NCI-H510A treated with DMSO at 0.1 percent for 48 hours (cell line): Measurements from ENCODE around the gene GP9.

Experiments
- DNase-seq: peaks from one replicate; lab custom pipeline; 2025; lab: John Stamatoyannopoulos, UW

The GP9 gene

GRCh38 chr3:129028866-129029265 lies 31.7 kb upstream of the GP9 start:
- no peak for DNase-seq

- DNase-seq: no peak
Measured at GRCh38 chr3:129030611-129031010, 30.0 kb upstream of the GP9 start.

- no peak for DNase-seq
Measured at GRCh38 chr3:129031476-129032215, 28.9 kb upstream of the GP9 start.

- DNase-seq: no peak
Measured at GRCh38 chr3:129032716-129033115, 27.9 kb upstream of the GP9 start.

- DNase-seq: no peak
Measured at GRCh38 chr3:129033151-129033550, 27.4 kb upstream of the GP9 start.

- DNase-seq: no peak
Measured at GRCh38 chr3:129033633-129034321, 26.8 kb upstream of the GP9 start.

GRCh38 chr3:129034642-129035041 lies 25.9 kb upstream of the GP9 start:
- no peak for DNase-seq

GRCh38 chr3:129035360-129036221 lies 25.0 kb upstream of the GP9 start:
- DNase-seq: no peak

- DNase-seq: no peak
Measured at GRCh38 chr3:129036222-129037092, 24.1 kb upstream of the GP9 start.

GRCh38 chr3:129037093-129037419 lies 23.5 kb upstream of the GP9 start:
- no peak for DNase-seq

GRCh38 chr3:129038121-129038855 lies 22.3 kb upstream of the GP9 start:
- no peak for DNase-seq

GRCh38 chr3:129039271-129040038 lies 21.1 kb upstream of the GP9 start:
- DNase-seq: peak; percentile 73

- no peak for DNase-seq
Measured at GRCh38 chr3:129040039-129040336, 20.6 kb upstream of the GP9 start.

- DNase-seq: no peak
Measured at GRCh38 chr3:129040579-129041300, 19.8 kb upstream of the GP9 start.

GRCh38 chr3:129045675-129046036 lies 14.9 kb upstream of the GP9 start:
- DNase-seq: no peak

- DNase-seq: no peak
Measured at GRCh38 chr3:129046037-129046731, 14.4 kb upstream of the GP9 start.

- no peak for DNase-seq
Measured at GRCh38 chr3:129046732-129047552, 13.6 kb upstream of the GP9 start.

- no peak for DNase-seq
Measured at GRCh38 chr3:129047553-129047839, 13.1 kb upstream of the GP9 start.
